Activated naive CD8-positive, alpha-beta T cell treated with anti-CD3 and anti-CD28 coated beads, Interleukin-2, amount 10 ng/mL, durations not matched to agents 7 days and 5 days (primary cell): ENCODE data around the gene COLEC12. TPM values are rescaled to one million over a fixed set of nuclear protein-coding genes. Genes with fewer than 3 reads are reported as not detected.

Experiments
- ATAC-seq: fragments of 150-1000 bp; cut with Tn5 transposase; one replicate; pipeline ENCODE4 v1.10.0; 2021; ENCODE audit warnings: low read depth, moderate library complexity
- POLR2A ChIA-PET: fragments of 350-600 bp; sonication (Branson Sonifier 250); formaldehyde crosslinking; loops from one replicate; lab custom pipeline; 2021; ENCODE audit warnings: antibody characterized with exemption; lab: Charles Lee
- DNase-seq: peaks from one replicate; pipeline ENCODE4 v3.0.0; 2021
- H3K27ac Mint-ChIP-seq: one replicate; pipeline ENCODE4 v1.8.0; 2022; ENCODE audit warnings: mild to moderate bottlenecking, mixed read lengths
- H3K27me3 Mint-ChIP-seq: one replicate; pipeline ENCODE4 v1.8.0; 2022; ENCODE audit warnings: mild to moderate bottlenecking, moderate library complexity, mixed read lengths
- H3K36me3 Mint-ChIP-seq: one replicate; pipeline ENCODE4 v1.8.0; 2021; ENCODE audit warnings: mild to moderate bottlenecking, mixed read lengths
- H3K4me1 Mint-ChIP-seq: one replicate; pipeline ENCODE4 v1.8.0; 2021; ENCODE audit warnings: mixed read lengths
- H3K4me3 Mint-ChIP-seq: one replicate; pipeline ENCODE4 v1.8.0; 2022; ENCODE audit warnings: mild to moderate bottlenecking, moderate library complexity, mixed read lengths
- H3K9me3 Mint-ChIP-seq: one replicate; pipeline ENCODE4 v1.8.0; 2021; ENCODE audit warnings: mixed read lengths
- total RNA-seq, 2 experiments: library from RNA; stranded (reverse); gene quantifications; one replicate each; pipeline ENCODE4 v1.2.3, GENCODE V29; 2021

The COLEC12 gene
- total RNA-seq, 2 experiments from 2014 or later: 0.06 to 0.11 TPM

GRCh38 chr18:475202-476031 is 25.1 kb downstream of the COLEC12 start:
- Mint-ChIP-seq H3K9me3 (no peaks in the 10 kb centered on the region), H3K4me1 (no peaks in the 10 kb centered on the region), H3K36me3 (no peaks in the 10 kb centered on the region), H3K27ac (no peak overlapping the region), H3K27me3 (peaks cover 7% of the 10 kb centered on the region), H3K4me3 (no peak overlapping the region)
- DNase-seq: no peak
- POLR2A ChIA-PET: no interaction called here
- ATAC-seq: no peak

GRCh38 chr18:474416-474815 is 26.1 kb downstream of the COLEC12 start:
- H3K4me1 Mint-ChIP-seq: no peaks in the 10 kb centered on the region
- H3K9me3 Mint-ChIP-seq: no peaks in the 10 kb centered on the region

GRCh38 chr18:473802-474201 is 26.7 kb downstream of the COLEC12 start:
- no peak for ATAC-seq
- Mint-ChIP-seq H3K27me3 (peaks cover 4% of the 10 kb centered on the region), H3K36me3 (no peaks in the 10 kb centered on the region), H3K4me1 (no peaks in the 10 kb centered on the region), H3K27ac (no peak overlapping the region), H3K9me3 (no peaks in the 10 kb centered on the region), H3K4me3 (no peak overlapping the region)
- POLR2A ChIA-PET: no interaction called here
- no peak for DNase-seq

More at GRCh38 chr18:474416-474815, 26.1 kb downstream of the COLEC12 start:
- POLR2A ChIA-PET: no interaction called here
- no peak overlapping the region for H3K27ac Mint-ChIP-seq
- H3K4me3 Mint-ChIP-seq: no peak overlapping the region
- no peak for DNase-seq
- H3K36me3 Mint-ChIP-seq: no peaks in the 10 kb centered on the region
- H3K27me3 Mint-ChIP-seq: peaks cover 2% of the 10 kb centered on the region
- ATAC-seq: no peak

- Mint-ChIP-seq H3K27ac (no peak overlapping the region), H3K4me3 (no peak overlapping the region), H3K9me3 (no peaks in the 10 kb centered on the region), H3K27me3 (peaks cover 13% of the 10 kb centered on the region), H3K36me3 (no peaks in the 10 kb centered on the region), H3K4me1 (no peaks in the 10 kb centered on the region)
- no peak for DNase-seq
- POLR2A ChIA-PET: no interaction called here
- ATAC-seq: no peak
Measured at GRCh38 chr18:471716-472115, 28.8 kb downstream of the COLEC12 start.

- Mint-ChIP-seq H3K27ac (no peak overlapping the region), H3K27me3 (peaks cover 13% of the 10 kb centered on the region)
- POLR2A ChIA-PET: no interaction called here
Measured at GRCh38 chr18:470661-471501, 29.6 kb downstream of the COLEC12 start.

GRCh38 chr18:468955-469790 is 31.3 kb downstream of the COLEC12 start:
- no peak overlapping the region for H3K27ac Mint-ChIP-seq
- H3K9me3 Mint-ChIP-seq: no peaks in the 10 kb centered on the region
- H3K4me1 Mint-ChIP-seq: no peaks in the 10 kb centered on the region
- ATAC-seq: no peak
- DNase-seq: no peak
- peaks cover 20% of the 10 kb centered on the region for H3K27me3 Mint-ChIP-seq
- H3K4me3 Mint-ChIP-seq: no peak overlapping the region
- H3K36me3 Mint-ChIP-seq: no peaks in the 10 kb centered on the region
- POLR2A ChIA-PET: no interaction called here

More at GRCh38 chr18:470661-471501, 29.6 kb downstream of the COLEC12 start:
- DNase-seq (no peak), ATAC-seq (no peak)
- no peaks in the 10 kb centered on the region for H3K9me3 Mint-ChIP-seq
- no peak overlapping the region for H3K4me3 Mint-ChIP-seq
- H3K4me1 Mint-ChIP-seq: no peaks in the 10 kb centered on the region
- H3K36me3 Mint-ChIP-seq: no peaks in the 10 kb centered on the region

- Mint-ChIP-seq H3K4me1 (no peaks in the 10 kb centered on the region), H3K36me3 (no peaks in the 10 kb centered on the region), H3K27me3 (peaks cover 42% of the 10 kb centered on the region), H3K9me3 (no peaks in the 10 kb centered on the region), H3K4me3 (no peak overlapping the region), H3K27ac (no peak overlapping the region)
- no peak for DNase-seq
- no peak for ATAC-seq
- POLR2A ChIA-PET: no interaction called here
Measured at GRCh38 chr18:463827-464541, 36.5 kb downstream of the COLEC12 start.

- H3K36me3 Mint-ChIP-seq: no peaks in the 10 kb centered on the region
- H3K27ac Mint-ChIP-seq: no peak overlapping the region
Measured at GRCh38 chr18:463403-463802, 37.1 kb downstream of the COLEC12 start.

GRCh38 chr18:461762-462161 is 38.7 kb downstream of the COLEC12 start:
- H3K4me3 Mint-ChIP-seq: no peak overlapping the region
- DNase-seq (no peak), ATAC-seq (no peak)
- POLR2A ChIA-PET: no interaction called here
- peaks cover 35% of the 10 kb centered on the region for H3K27me3 Mint-ChIP-seq
- H3K27ac Mint-ChIP-seq: no peak overlapping the region
- no peaks in the 10 kb centered on the region for H3K9me3 Mint-ChIP-seq
- no peaks in the 10 kb centered on the region for H3K4me1 Mint-ChIP-seq
- H3K36me3 Mint-ChIP-seq: no peaks in the 10 kb centered on the region

More at GRCh38 chr18:463403-463802, 37.1 kb downstream of the COLEC12 start:
- Mint-ChIP-seq H3K4me1 (no peaks in the 10 kb centered on the region), H3K27me3 (peaks cover 41% of the 10 kb centered on the region), H3K4me3 (no peak overlapping the region), H3K9me3 (no peaks in the 10 kb centered on the region)
- no peak for ATAC-seq
- POLR2A ChIA-PET: no interaction called here
- DNase-seq: no peak

- Mint-ChIP-seq H3K4me3 (no peak overlapping the region), H3K9me3 (no peaks in the 10 kb centered on the region), H3K4me1 (no peaks in the 10 kb centered on the region), H3K27ac (no peak overlapping the region), H3K27me3 (peaks cover 35% of the 10 kb centered on the region), H3K36me3 (no peaks in the 10 kb centered on the region)
- ATAC-seq (no peak), DNase-seq (no peak)
- POLR2A ChIA-PET: no interaction called here
Measured at GRCh38 chr18:460791-461190, 39.7 kb downstream of the COLEC12 start.

- no peak overlapping the region for H3K27ac Mint-ChIP-seq
- no peaks in the 10 kb centered on the region for H3K9me3 Mint-ChIP-seq
- no peaks in the 10 kb centered on the region for H3K4me1 Mint-ChIP-seq
- H3K27me3 Mint-ChIP-seq: peaks cover 35% of the 10 kb centered on the region
- H3K4me3 Mint-ChIP-seq: no peak overlapping the region
- no peaks in the 10 kb centered on the region for H3K36me3 Mint-ChIP-seq
- DNase-seq (no peak), ATAC-seq (no peak)
- POLR2A ChIA-PET: no interaction called here
Measured at GRCh38 chr18:459814-460593, 40.5 kb downstream of the COLEC12 start.
